ENCODE data around the gene RAVER2. TPM values are rescaled to one million over a fixed set of nuclear protein-coding genes. Genes with fewer than 3 reads are reported as not detected.

Gene RAVER2
- total and polyA plus RNA-seq, 10 of the 15 experiments (the other 5 are each of a cell fraction or from before 2014, with no cell fraction given): 0.09 to 0.59 (median 0.41) TPM; not detected in 2

DNA sequence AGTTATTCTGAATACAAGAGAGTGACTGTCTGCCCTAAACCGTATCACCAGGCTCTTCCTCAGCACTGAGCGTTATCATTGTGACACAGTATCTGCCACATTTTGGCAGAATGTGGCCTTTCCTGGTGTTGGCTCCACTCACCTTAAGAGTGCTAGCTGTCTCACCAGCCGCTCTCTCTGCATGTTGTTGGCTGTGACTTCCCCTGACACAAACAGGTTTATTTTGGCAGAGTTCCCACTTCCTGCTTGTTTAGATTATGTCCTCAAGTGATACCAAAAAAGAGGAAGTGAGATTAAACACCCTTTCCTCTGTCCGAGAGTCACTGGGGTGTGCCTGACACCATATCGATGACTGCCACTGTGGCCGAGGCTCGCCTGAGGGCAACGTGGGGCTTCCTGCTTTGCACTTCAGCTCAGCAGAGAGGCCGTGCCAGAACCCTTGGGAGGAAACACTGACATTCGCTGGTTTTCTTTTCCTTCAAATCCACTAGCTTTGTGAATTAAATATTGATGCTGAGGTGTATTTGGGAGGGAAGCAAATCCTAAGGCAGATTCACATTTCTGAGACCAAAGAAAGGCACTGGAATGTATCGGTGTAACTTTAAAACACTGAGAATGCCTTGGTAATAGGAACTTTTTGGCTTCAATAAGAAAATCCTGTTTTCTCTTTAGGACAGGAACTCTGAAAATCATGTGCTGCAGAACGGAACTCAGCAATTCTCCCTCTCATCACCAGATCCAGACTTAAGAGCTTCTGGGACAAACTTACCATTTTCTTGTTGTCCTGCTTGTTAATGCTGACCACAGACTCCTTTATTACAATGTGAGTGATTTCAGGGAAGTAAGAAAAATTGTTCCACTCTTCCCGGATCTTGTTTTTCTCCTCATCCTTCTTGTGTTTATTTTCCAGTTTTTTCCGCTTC lies 119.4 kb downstream of the RAVER2 start:
- no peaks in the 10 kb centered on the region for H3K27me3 ChIP-seq (replicated peaks in 1 of 2; ENCODE audit: control insufficient read depth in 2 of 2, insufficient read depth in 2 of 2, low read length in 1 of 2)
- peak; percentile 99 for ATAC-seq
- SMC1A ChIA-PET (ENCODE audit: uncharacterized antibody, unreplicated experiment): interaction anchor here (0.8 to 1.7 kb wide), 5 partner anchors 14 to 177 kb away, joined by 4 to 7 read pairs (median 4); no protein-coding TSS in a partner anchor
- H3K79me2 ChIP-seq (ENCODE audit: control insufficient read depth, insufficient read depth, low read length): no peaks in the 10 kb centered on the region
- peak; percentile 92 for DNase-seq (ENCODE audit: low read depth, low spot score)
- POLR2A ChIA-PET: interaction anchor here (1.0 kb wide), 1 partner anchor 98 kb away, joined by 3 read pairs; no protein-coding TSS in a partner anchor
- FAIRE-seq: peak; percentile 88
- H3K36me3 ChIP-seq (ENCODE audit: control insufficient read depth in 2 of 2, insufficient read depth in 2 of 2, low read length in 1 of 2): peaks cover 9 to 16% of the 10 kb centered on the region in 2 experiments
- peaks cover 30% of the 10 kb centered on the region for H3K4me1 ChIP-seq (ENCODE audit: control insufficient read depth, insufficient read depth, low read length)
- peak overlapping the region; percentile 57 for H3K4me2 ChIP-seq (ENCODE audit: control insufficient read depth, insufficient read depth)
- intact Hi-C loops (cut with micrococcal nuclease; ENCODE audit: unreplicated experiment): loop anchor here (1.0 to 5.0 kb wide), 3 partner anchors 96 to 178 kb away; partner anchors contain the start of gene JAK1
- no peaks in the 10 kb centered on the region for H3K9me3 ChIP-seq (replicated peaks; ENCODE audit: control insufficient read depth, insufficient read depth, low read length)
- in situ Hi-C loops (cut with MboI): no loop called here
- RAD21 ChIA-PET (ENCODE audit: unreplicated experiment): interaction anchor here (1.0 to 2.2 kb wide), 3 partner anchors 96 to 102 kb away, joined by 3 to 8 read pairs (median 5); partner anchors contain the start of gene JAK1
- CTCF ChIA-PET: no interaction called here
- H3K27ac ChIP-seq (ENCODE audit: control insufficient read depth, insufficient read depth): peak overlapping the region; percentile 38
- BruUV-seq (replicated peaks): no TSS peak
- no peak overlapping the region for H3K9ac ChIP-seq (ENCODE audit: control insufficient read depth, insufficient read depth, low read length)
- H3K4me3 ChIP-seq: no peak overlapping the region
- no peak overlapping the region for H2AFZ ChIP-seq (ENCODE audit: control insufficient read depth, low read depth, low read length)
- H4K20me1 ChIP-seq (ENCODE audit: control insufficient read depth, insufficient read depth): no peaks in the 10 kb centered on the region
- WGBS (ENCODE audit: insufficient coverage, insufficient replicate concordance, low lambda C conversion rate, missing lambda C conversion rate): 24% methylated on average over 14 of the region's 14 CpGs
- TF ChIP-seq MTA2 (IDR thresholded peaks at IDR 0.05; ENCODE audit: low read depth) (peak; percentile 86), POLR2A (IDR thresholded peaks at IDR 0.05; ENCODE audit: low read depth, low read length) (0 out of 2 replicates have a peak, but pooled peaks have one; percentile 34), PAX8 (IDR thresholded peaks at IDR 0.05) (peak; percentile 85; the same call in 1 of the 2 replicates), RAD21 (IDR thresholded peaks at IDR 0.05; ENCODE audit: insufficient read depth, low read depth, low read length) (peak; percentile 35), ZNF274 (IDR thresholded peaks at IDR 0.05; ENCODE audit: insufficient read depth, insufficient read length) (no peak), GABPA (IDR thresholded peaks at IDR 0.05; ENCODE audit: low read depth) (0 out of 2 replicates have a peak, but pooled peaks have one; percentile 40)
- TF ChIP-seq, protein P1, sequence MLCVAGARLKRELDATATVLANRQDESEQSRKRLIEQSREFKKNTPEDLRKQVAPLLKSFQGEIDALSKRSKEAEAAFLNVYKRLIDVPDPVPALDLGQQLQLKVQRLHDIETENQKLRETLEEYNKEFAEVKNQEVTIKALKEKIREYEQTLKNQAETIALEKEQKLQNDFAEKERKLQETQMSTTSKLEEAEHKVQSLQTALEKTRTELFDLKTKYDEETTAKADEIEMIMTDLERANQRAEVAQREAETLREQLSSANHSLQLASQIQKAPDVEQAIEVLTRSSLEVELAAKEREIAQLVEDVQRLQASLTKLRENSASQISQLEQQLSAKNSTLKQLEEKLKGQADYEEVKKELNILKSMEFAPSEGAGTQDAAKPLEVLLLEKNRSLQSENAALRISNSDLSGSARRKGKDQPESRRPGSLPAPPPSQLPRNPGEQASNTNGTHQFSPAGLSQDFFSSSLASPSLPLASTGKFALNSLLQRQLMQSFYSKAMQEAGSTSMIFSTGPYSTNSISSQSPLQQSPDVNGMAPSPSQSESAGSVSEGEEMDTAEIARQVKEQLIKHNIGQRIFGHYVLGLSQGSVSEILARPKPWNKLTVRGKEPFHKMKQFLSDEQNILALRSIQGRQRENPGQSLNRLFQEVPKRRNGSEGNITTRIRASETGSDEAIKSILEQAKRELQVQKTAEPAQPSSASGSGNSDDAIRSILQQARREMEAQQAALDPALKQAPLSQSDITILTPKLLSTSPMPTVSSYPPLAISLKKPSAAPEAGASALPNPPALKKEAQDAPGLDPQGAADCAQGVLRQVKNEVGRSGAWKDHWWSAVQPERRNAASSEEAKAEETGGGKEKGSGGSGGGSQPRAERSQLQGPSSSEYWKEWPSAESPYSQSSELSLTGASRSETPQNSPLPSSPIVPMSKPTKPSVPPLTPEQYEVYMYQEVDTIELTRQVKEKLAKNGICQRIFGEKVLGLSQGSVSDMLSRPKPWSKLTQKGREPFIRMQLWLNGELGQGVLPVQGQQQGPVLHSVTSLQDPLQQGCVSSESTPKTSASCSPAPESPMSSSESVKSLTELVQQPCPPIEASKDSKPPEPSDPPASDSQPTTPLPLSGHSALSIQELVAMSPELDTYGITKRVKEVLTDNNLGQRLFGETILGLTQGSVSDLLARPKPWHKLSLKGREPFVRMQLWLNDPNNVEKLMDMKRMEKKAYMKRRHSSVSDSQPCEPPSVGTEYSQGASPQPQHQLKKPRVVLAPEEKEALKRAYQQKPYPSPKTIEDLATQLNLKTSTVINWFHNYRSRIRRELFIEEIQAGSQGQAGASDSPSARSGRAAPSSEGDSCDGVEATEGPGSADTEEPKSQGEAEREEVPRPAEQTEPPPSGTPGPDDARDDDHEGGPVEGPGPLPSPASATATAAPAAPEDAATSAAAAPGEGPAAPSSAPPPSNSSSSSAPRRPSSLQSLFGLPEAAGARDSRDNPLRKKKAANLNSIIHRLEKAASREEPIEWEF (IDR thresholded peaks at IDR 0.05; ENCODE audit: insufficient replicate concordance, low read depth, low read length): peak; percentile 88
- TF ChIP-seq, protein P2, sequence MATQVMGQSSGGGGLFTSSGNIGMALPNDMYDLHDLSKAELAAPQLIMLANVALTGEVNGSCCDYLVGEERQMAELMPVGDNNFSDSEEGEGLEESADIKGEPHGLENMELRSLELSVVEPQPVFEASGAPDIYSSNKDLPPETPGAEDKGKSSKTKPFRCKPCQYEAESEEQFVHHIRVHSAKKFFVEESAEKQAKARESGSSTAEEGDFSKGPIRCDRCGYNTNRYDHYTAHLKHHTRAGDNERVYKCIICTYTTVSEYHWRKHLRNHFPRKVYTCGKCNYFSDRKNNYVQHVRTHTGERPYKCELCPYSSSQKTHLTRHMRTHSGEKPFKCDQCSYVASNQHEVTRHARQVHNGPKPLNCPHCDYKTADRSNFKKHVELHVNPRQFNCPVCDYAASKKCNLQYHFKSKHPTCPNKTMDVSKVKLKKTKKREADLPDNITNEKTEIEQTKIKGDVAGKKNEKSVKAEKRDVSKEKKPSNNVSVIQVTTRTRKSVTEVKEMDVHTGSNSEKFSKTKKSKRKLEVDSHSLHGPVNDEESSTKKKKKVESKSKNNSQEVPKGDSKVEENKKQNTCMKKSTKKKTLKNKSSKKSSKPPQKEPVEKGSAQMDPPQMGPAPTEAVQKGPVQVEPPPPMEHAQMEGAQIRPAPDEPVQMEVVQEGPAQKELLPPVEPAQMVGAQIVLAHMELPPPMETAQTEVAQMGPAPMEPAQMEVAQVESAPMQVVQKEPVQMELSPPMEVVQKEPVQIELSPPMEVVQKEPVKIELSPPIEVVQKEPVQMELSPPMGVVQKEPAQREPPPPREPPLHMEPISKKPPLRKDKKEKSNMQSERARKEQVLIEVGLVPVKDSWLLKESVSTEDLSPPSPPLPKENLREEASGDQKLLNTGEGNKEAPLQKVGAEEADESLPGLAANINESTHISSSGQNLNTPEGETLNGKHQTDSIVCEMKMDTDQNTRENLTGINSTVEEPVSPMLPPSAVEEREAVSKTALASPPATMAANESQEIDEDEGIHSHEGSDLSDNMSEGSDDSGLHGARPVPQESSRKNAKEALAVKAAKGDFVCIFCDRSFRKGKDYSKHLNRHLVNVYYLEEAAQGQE (IDR thresholded peaks at IDR 0.05; ENCODE audit: low read depth, low read length): 0 out of 2 replicates have a peak, but pooled peaks have one; percentile 40
- TF ChIP-seq, protein P3, sequence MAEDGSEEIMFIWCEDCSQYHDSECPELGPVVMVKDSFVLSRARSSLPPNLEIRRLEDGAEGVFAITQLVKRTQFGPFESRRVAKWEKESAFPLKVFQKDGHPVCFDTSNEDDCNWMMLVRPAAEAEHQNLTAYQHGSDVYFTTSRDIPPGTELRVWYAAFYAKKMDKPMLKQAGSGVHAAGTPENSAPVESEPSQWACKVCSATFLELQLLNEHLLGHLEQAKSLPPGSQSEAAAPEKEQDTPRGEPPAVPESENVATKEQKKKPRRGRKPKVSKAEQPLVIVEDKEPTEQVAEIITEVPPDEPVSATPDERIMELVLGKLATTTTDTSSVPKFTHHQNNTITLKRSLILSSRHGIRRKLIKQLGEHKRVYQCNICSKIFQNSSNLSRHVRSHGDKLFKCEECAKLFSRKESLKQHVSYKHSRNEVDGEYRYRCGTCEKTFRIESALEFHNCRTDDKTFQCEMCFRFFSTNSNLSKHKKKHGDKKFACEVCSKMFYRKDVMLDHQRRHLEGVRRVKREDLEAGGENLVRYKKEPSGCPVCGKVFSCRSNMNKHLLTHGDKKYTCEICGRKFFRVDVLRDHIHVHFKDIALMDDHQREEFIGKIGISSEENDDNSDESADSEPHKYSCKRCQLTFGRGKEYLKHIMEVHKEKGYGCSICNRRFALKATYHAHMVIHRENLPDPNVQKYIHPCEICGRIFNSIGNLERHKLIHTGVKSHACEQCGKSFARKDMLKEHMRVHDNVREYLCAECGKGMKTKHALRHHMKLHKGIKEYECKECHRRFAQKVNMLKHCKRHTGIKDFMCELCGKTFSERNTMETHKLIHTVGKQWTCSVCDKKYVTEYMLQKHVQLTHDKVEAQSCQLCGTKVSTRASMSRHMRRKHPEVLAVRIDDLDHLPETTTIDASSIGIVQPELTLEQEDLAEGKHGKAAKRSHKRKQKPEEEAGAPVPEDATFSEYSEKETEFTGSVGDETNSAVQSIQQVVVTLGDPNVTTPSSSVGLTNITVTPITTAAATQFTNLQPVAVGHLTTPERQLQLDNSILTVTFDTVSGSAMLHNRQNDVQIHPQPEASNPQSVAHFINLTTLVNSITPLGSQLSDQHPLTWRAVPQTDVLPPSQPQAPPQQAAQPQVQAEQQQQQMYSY (CRISPR knock-in tag; IDR thresholded peaks at IDR 0.05): no peak

All from GM12878 (cell line).